ENCODE data around the gene LRRK1. TPM values are rescaled to one million over a fixed set of nuclear protein-coding genes. Genes with fewer than 3 reads are reported as not detected.

LRRK1 gene
- total and polyA plus RNA-seq, 2 of the 4 experiments (the other 2 are of a cell fraction), result 3.0 to 5.8 TPM

GRCh38 chr15:101022876-101023275 lies 103.7 kb downstream of the LRRK1 start:
- CTCF ChIA-PET, result interaction anchor here (1.6 kb wide), 1 partner anchor 235 kb away, joined by 5 read pairs; no protein-coding TSS in a partner anchor
- Histone ChIP-seq H3K4me3 (ENCODE audit: insufficient read depth, low read depth, low read length) (no peak overlapping the region), H4K8ac (ENCODE audit: low read depth in 2 of 2, low read length in 2 of 2) (no peak overlapping the region), H2BK5ac (ENCODE audit: low read depth, low read length, poor library complexity, severe bottlenecking) (no peak overlapping the region), H3K9ac (ENCODE audit: low read depth, low read length) (no peak overlapping the region), H2BK20ac (ENCODE audit: low read depth, low read length) (no peak overlapping the region), H2AFZ (replicated peaks; ENCODE audit: low read length, poor library complexity) (no peak overlapping the region), H3K4ac (ENCODE audit: low read depth, low read length) (no peak overlapping the region), H3K9me1 (ENCODE audit: insufficient read depth, low read length) (no peaks in the 10 kb centered on the region), H3K36me3 (ENCODE audit: control insufficient read depth, insufficient read depth, low read length) (peaks cover 19% of the 10 kb centered on the region), H3K56ac (ENCODE audit: extremely low read depth, insufficient read depth, low read length) (no peak overlapping the region), H2AK5ac (ENCODE audit: low read depth, low read length) (no peak overlapping the region), H3K14ac (replicated peaks; ENCODE audit: low read depth, low read length) (no peak overlapping the region), H3K23ac (ENCODE audit: low read depth, low read length) (no peak overlapping the region), H4K5ac (ENCODE audit: low read depth, low read length) (no peak overlapping the region; the same call in 1 of the 2 replicates), H3K79me1 (ENCODE audit: low read depth in 1 of 2, low read length in 2 of 2) (no peaks in the 10 kb centered on the region), H4K20me1 (ENCODE audit: insufficient read depth, low read length) (no peaks in the 10 kb centered on the region), H2BK15ac (ENCODE audit: low read depth, low read length) (no peak overlapping the region), H4K91ac (ENCODE audit: insufficient read depth, low read depth, low read length) (no peak overlapping the region), H3K27ac (ENCODE audit: insufficient read depth, low read length) (no peak overlapping the region; the same call in 1 of the 2 replicates), H3K4me1 (ENCODE audit: control insufficient read depth, insufficient read depth, low read length) (peaks cover 18% of the 10 kb centered on the region), H3K9me3 (ENCODE audit: control insufficient read depth, insufficient read depth, low read length) (no peaks in the 10 kb centered on the region), H2BK120ac (ENCODE audit: low read depth, low read length) (no peak overlapping the region), H3K4me2 (ENCODE audit: low read depth, low read length) (no peak overlapping the region), H2AK9ac (replicated peaks; ENCODE audit: low read depth, low read length, poor library complexity) (no peak overlapping the region), H3K18ac (ENCODE audit: low read depth, low read length) (peak overlapping the region; percentile 9; the same call in 1 of the 2 replicates), H3K27me3 (ENCODE audit: control insufficient read depth, insufficient read depth, low read length) (no peaks in the 10 kb centered on the region)
- POLR2A ChIA-PET (ENCODE audit: unreplicated experiment), result interaction anchor here (0.6 kb wide), 1 partner anchor 233 kb away, joined by 3 read pairs; no protein-coding TSS in a partner anchor
- no CpG with 5 or more reads among the region's 3 CpGs for WGBS, 2 experiments (ENCODE audit: extremely low coverage in 2 of 2, insufficient read length in 1 of 2)
- in situ Hi-C loops (cut with MboI; ENCODE audit: low sequenced_read_pairs), result no loop called here
- intact Hi-C loops (cut with micrococcal nuclease), result no loop called here
- ATAC-seq (ENCODE audit: low read depth) (no peak), DNase-seq (no peak)
- TF ChIP-seq SMC3 (IDR thresholded peaks at IDR 0.05; ENCODE audit: low read depth, low read length), result no peak
- dilution Hi-C loops (cut with HindIII; ENCODE audit: low sequenced_read_pairs, unreplicated experiment), result loop anchor here (25.0 kb wide), 1 partner anchor 386 kb away; no protein-coding TSS in a partner anchor
- no TSS peak for BruUV-seq (replicated peaks)
